ENCODE measurements around the gene KIAA1217.

Gene KIAA1217

DNA sequence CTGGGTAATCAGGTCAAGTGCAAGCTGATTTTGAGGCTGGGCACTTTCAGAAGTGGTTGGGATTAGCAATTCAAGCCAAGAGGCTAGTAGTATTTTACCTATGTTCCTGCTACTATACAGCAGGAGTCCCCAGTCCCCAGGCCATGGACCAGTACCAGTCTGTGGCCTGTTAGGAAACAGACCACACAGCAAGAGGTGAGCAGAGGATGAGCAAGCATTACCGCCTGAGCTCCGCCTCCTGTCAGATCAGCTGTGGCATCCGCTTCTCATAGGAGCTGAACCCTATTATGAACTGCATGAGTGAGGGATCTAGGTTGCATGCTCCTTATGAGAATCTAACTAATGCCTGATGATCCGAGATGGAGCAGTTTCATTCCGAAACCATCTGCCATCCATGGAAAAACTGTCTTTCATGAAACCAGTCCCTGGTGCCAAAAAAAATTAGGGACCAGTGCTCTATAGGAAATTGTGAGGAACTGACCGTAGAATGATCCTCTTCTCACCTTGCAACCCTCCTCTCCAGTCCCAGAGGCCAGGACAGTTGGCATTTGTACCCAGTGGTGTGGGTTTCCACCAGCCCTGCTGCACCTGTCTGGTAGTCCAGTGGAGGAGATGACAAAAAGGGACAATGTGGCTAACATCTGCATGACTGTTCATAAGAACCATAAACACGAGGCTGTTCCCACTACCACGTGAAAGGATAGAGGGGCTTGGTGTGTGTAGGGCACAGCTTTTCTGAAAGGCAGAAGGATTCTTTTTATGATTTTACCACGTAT is 172.5 kb downstream of the KIAA1217 start:
- Histone ChIP-seq H3K4me3 (ENCODE audit: low read depth in 1 of 2, low read length in 1 of 2) (no peak overlapping the region), H3K36me3 (no peaks in the 10 kb centered on the region), H3K4me1 (ENCODE audit: control insufficient read depth in 1 of 2, insufficient read depth in 1 of 2, low read depth in 1 of 2, low read length in 1 of 2) (peaks cover 0 to 4% of the 10 kb centered on the region in 2 experiments), H3K9me3 (no peaks in the 10 kb centered on the region), H3K27ac (no peak overlapping the region), H3K27me3 (peaks cover 8% of the 10 kb centered on the region)
- TF ChIP-seq, protein P1, sequence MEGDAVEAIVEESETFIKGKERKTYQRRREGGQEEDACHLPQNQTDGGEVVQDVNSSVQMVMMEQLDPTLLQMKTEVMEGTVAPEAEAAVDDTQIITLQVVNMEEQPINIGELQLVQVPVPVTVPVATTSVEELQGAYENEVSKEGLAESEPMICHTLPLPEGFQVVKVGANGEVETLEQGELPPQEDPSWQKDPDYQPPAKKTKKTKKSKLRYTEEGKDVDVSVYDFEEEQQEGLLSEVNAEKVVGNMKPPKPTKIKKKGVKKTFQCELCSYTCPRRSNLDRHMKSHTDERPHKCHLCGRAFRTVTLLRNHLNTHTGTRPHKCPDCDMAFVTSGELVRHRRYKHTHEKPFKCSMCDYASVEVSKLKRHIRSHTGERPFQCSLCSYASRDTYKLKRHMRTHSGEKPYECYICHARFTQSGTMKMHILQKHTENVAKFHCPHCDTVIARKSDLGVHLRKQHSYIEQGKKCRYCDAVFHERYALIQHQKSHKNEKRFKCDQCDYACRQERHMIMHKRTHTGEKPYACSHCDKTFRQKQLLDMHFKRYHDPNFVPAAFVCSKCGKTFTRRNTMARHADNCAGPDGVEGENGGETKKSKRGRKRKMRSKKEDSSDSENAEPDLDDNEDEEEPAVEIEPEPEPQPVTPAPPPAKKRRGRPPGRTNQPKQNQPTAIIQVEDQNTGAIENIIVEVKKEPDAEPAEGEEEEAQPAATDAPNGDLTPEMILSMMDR (IDR thresholded peaks at IDR 0.05), result no peak

DNA sequence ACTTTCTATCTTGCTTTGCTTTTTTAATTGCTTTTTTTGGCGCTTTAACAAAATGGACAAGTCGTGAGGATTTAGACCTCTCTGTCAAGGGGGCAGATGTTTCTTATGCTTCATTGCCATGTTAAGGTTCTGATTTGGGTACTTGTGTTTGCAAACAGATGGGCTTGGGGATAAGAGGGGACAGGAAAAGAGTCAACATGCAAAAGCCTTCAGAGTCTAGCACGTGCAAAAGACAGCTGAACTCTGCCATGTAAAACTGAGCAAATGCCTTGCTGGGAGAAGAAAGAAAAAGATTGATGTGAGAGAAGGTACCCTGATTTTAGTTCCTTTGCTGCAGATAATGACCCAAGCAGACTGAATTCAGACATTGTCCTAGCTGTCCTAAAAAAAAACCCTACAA is 173.1 kb downstream of the KIAA1217 start:
- Histone ChIP-seq H3K36me3 (no peaks in the 10 kb centered on the region), H3K4me1 (ENCODE audit: control insufficient read depth in 1 of 2, insufficient read depth in 1 of 2, low read depth in 1 of 2, low read length in 1 of 2) (peaks cover 0 to 4% of the 10 kb centered on the region in 2 experiments), H3K4me3 (ENCODE audit: low read depth in 1 of 2, low read length in 1 of 2) (no peak overlapping the region), H3K27me3 (peaks cover 8% of the 10 kb centered on the region), H3K9me3 (no peaks in the 10 kb centered on the region), H3K27ac (no peak overlapping the region)
- TF ChIP-seq, protein P1 (IDR thresholded peaks at IDR 0.05), result no peak

DNA sequence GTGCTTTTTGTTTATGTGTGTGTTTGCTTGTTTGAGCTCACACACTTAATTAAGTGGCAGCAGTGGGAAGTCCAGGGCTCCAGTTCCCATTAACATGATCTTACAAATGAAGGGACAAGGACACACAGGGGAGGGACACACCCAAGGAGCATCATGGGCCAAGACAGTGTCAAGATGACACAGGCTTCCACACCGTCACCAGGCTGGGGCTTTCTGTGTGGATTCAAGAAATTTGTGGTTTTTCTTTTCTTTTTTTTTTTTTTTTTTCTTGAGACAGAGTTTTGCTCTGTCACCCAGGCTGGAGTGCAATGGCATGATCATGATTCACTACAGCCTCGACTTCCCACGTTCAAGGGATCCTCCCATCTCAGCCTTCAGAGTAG is 173.6 kb downstream of the KIAA1217 start:
- H3K27ac ChIP-seq, result no peak overlapping the region
- no peaks in the 10 kb centered on the region for H3K9me3 ChIP-seq
- peaks cover 0 to 4% of the 10 kb centered on the region in 2 experiments for H3K4me1 ChIP-seq (ENCODE audit: control insufficient read depth in 1 of 2, insufficient read depth in 1 of 2, low read depth in 1 of 2, low read length in 1 of 2)
- peaks cover 8% of the 10 kb centered on the region for H3K27me3 ChIP-seq
- TF ChIP-seq, protein P1 (IDR thresholded peaks at IDR 0.05), result no peak
- no peaks in the 10 kb centered on the region for H3K36me3 ChIP-seq
- no peak overlapping the region for H3K4me3 ChIP-seq (ENCODE audit: low read depth in 1 of 2, low read length in 1 of 2)

DNA sequence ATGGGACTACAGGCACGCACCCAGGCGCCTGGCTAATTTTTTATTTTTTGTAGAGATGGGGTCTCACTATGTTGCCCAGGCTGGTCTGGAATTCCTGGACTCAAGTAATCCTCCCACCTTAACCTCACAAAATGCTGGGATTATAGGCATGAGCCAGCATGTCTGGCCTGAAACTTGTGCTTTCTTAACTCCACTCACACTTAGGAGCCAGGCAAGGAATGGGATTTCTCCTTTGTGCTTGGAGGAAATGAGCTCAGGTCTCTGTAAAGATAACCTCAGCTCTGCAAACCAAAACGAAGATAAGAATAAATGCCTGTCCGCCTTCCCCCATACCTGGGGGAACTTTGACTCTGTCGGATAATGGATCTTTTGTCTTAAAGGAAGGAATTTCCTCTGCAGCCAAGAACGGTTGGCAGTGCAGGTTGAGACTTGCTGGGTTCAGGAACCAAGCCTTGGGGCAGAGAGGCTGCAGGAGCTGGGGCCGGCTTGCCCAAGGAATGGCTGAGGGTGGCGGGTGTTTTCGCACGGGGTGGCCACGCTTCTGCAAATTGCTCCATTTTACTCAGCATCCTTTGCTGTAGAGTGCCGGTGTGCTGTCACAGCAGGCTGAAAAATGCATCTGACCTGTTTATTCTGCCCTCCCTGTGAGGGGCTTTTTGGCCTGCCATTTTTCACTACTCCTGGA is 174.2 kb downstream of the KIAA1217 start:
- Histone ChIP-seq H3K4me3 (ENCODE audit: low read depth in 1 of 2, low read length in 1 of 2) (no peak overlapping the region), H3K27me3 (peaks cover 8% of the 10 kb centered on the region), H3K9me3 (no peaks in the 10 kb centered on the region), H3K4me1 (ENCODE audit: control insufficient read depth in 1 of 2, insufficient read depth in 1 of 2, low read depth in 1 of 2, low read length in 1 of 2) (peaks cover 0 to 4% of the 10 kb centered on the region in 2 experiments), H3K27ac (no peak overlapping the region), H3K36me3 (no peaks in the 10 kb centered on the region)
- TF ChIP-seq, protein P1 (IDR thresholded peaks at IDR 0.05), result no peak

DNA sequence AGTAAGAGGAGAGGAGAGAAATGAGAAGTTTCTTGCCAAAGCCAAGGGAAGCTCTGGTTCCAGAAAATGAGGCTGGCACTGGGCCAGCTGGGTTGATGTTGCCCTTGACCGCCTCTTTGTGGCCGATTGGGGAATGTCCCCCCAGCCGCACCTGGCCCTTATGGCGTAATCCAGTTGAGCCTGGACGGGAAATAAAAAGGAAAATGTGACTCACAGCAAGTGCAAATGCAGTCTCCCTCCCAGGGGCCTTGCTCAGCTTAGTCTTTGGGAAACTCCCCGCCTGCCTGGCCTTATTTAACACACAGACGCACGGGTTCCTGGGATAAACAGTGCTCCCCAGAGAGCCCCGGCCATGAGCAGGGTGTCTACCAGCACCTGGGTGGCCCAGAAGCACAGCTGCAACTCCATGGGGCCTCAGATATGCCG is 174.8 kb downstream of the KIAA1217 start:
- Histone ChIP-seq H3K27ac (no peak overlapping the region), H3K4me1 (ENCODE audit: control insufficient read depth in 1 of 2, insufficient read depth in 1 of 2, low read depth in 1 of 2, low read length in 1 of 2) (peaks cover 0 to 4% of the 10 kb centered on the region in 2 experiments), H3K36me3 (no peaks in the 10 kb centered on the region), H3K27me3 (peaks cover 8% of the 10 kb centered on the region), H3K4me3 (ENCODE audit: low read depth in 1 of 2, low read length in 1 of 2) (no peak overlapping the region), H3K9me3 (no peaks in the 10 kb centered on the region)
- TF ChIP-seq, protein P1 (IDR thresholded peaks at IDR 0.05), result no peak
